Chondrocyte (in vitro differentiated cells): ENCODE measurements around the gene IL1RL2. TPM values are rescaled to one million over a fixed set of nuclear protein-coding genes. Genes with fewer than 3 reads are reported as not detected.

Source experiments
- DNase-seq: peaks from one replicate; pipeline ENCODE4 v3.0.0; 2021; ENCODE audit warnings: mixed read lengths, low spot score
- H3K27ac Mint-ChIP-seq: one replicate; pipeline ENCODE4 v1.8.0; 2021; ENCODE audit warnings: mild to moderate bottlenecking, moderate library complexity, mixed read lengths; ENCODE audit not compliant: unreplicated experiment
- H3K27me3 Mint-ChIP-seq: 2 replicates; pipeline ENCODE4 v1.8.0; 2021; ENCODE audit warnings: low read depth, mixed read lengths
- H3K36me3 Mint-ChIP-seq: 2 replicates; pipeline ENCODE4 v1.8.0; 2021; ENCODE audit warnings: low read depth, mixed read lengths
- H3K4me1 Mint-ChIP-seq: 2 replicates; pipeline ENCODE4 v1.8.0; 2021; ENCODE audit warnings: low read depth, mild to moderate bottlenecking, mixed read lengths
- H3K4me3 Mint-ChIP-seq: one replicate; pipeline ENCODE4 v1.8.0; 2021; ENCODE audit warnings: mild to moderate bottlenecking, moderate library complexity, mixed read lengths; ENCODE audit not compliant: unreplicated experiment
- H3K9me3 Mint-ChIP-seq: 2 replicates; pipeline ENCODE4 v1.8.0; 2021; ENCODE audit warnings: low read depth, mixed read lengths
- CTCF ChIP-seq: fragments of 200-600 bp; sonication (generic); IDR thresholded peaks from 2 replicates; pipeline ENCODE4 v1.5.0; 2021; ENCODE audit warnings: antibody characterized with exemption, mild to moderate bottlenecking, moderate library complexity
- total RNA-seq: library from RNA; stranded (reverse); gene quantifications from 3 replicates; pipeline ENCODE4 v1.2.1, GENCODE V29; 2021

The IL1RL2 gene
- total RNA-seq, 1 donor from 2014 or later = 0.07 TPM

GRCh38 chr2:102208774-102209173, 22.0 kb downstream of the IL1RL2 start:
- H3K4me3 Mint-ChIP-seq = no peak overlapping the region
- H3K27me3 Mint-ChIP-seq = no peaks in the 10 kb centered on the region

GRCh38 chr2:102209474-102209873, 22.7 kb downstream of the IL1RL2 start:
- DNase-seq = no peak
- H3K4me1 Mint-ChIP-seq = no peaks in the 10 kb centered on the region
- H3K27me3 Mint-ChIP-seq = no peaks in the 10 kb centered on the region
- H3K36me3 Mint-ChIP-seq = peaks cover 9% of the 10 kb centered on the region
- H3K4me3 Mint-ChIP-seq = no peak overlapping the region
- no peak overlapping the region for H3K27ac Mint-ChIP-seq
- no peak for TF ChIP-seq CTCF
- peaks cover 16% of the 10 kb centered on the region for H3K9me3 Mint-ChIP-seq

More at GRCh38 chr2:102208774-102209173, 22.0 kb downstream of the IL1RL2 start:
- Mint-ChIP-seq H3K27ac (no peak overlapping the region), H3K9me3 (peaks cover 21% of the 10 kb centered on the region), H3K36me3 (peaks cover 11% of the 10 kb centered on the region), H3K4me1 (no peaks in the 10 kb centered on the region)
- no peak for TF ChIP-seq CTCF
- no peak for DNase-seq

- no peak for DNase-seq
- peaks cover 34% of the 10 kb centered on the region for H3K9me3 Mint-ChIP-seq
- no peak overlapping the region for H3K4me3 Mint-ChIP-seq
- no peaks in the 10 kb centered on the region for H3K27me3 Mint-ChIP-seq
- H3K4me1 Mint-ChIP-seq = no peaks in the 10 kb centered on the region
- H3K27ac Mint-ChIP-seq = no peak overlapping the region
- H3K36me3 Mint-ChIP-seq = peaks cover 18% of the 10 kb centered on the region
- no peak for TF ChIP-seq CTCF
These were observed 30.2 kb downstream of the IL1RL2 start for GRCh38 chr2:102217032-102217431.

GRCh38 chr2:102224824-102225739, 38.3 kb downstream of the IL1RL2 start:
- no peak for DNase-seq
- Mint-ChIP-seq H3K4me1 (peaks cover 36% of the 10 kb centered on the region), H3K36me3 (no peaks in the 10 kb centered on the region), H3K27me3 (no peaks in the 10 kb centered on the region), H3K4me3 (no peak overlapping the region), H3K9me3 (no peaks in the 10 kb centered on the region), H3K27ac (no peak overlapping the region)
- TF ChIP-seq CTCF = no peak

- Mint-ChIP-seq H3K4me3 (no peak overlapping the region), H3K27ac (peak overlapping the region; percentile 96), H3K4me1 (peaks cover 36% of the 10 kb centered on the region), H3K9me3 (no peaks in the 10 kb centered on the region), H3K27me3 (no peaks in the 10 kb centered on the region), H3K36me3 (no peaks in the 10 kb centered on the region)
- DNase-seq = no peak
- no peak for TF ChIP-seq CTCF
These were observed 39.3 kb downstream of the IL1RL2 start for GRCh38 chr2:102226171-102226570.
